Smooth muscle cell of bladder (primary cell): ENCODE results near the gene FTHL17. TPM values are rescaled to one million over a fixed set of nuclear protein-coding genes. Genes with fewer than 3 reads are reported as not detected.

Experiments used
- total RNA-seq: library from RNA; depleted of rRNA; stranded (reverse); fragments of >200 nt; gene quantifications from 2 replicates; pipeline ENCODE4 v1.2.3, GENCODE V29; 2014

Gene FTHL17
- total RNA-seq, result not detected in 2 replicates

DNA sequence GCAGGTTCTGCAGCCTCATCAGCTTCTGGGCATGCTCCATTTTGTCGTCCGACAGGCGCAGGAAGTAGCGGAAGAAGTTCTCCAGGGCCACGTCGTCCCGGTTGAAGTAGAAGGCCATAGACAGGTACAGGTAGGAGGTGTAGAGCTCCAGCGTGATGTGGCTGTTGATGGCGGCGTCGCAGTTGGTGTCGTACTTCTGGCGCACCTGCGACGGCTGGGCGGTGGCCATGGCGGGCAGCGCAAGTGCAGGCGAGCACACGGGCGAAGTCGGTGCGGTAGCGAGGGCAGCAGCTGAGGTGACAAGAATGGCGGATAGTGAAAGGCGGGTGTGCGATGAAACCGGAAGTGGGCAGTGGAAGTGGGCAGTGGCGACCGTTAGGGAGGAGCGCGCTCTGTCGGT is at the start of gene FTHL17:
Gene FTHL17, minus strand, starts transcription at position 317 of the 400 bp plus-strand sequence. Its CDS starts 88 bp downstream, at position 229.

Other genes starting within 250 kb of the FTHL17 start
- gene TAB3, start 182.8 kb downstream of the FTHL17 start, total RNA-seq, result 3.6 and 4.5 TPM in 2 replicates